Endothelial cell of umbilical vein (primary cell): ENCODE results near the gene FALEC. TPM values are rescaled to one million over a fixed set of nuclear protein-coding genes. Genes with fewer than 3 reads are reported as not detected.

Source experiments
- BruUV-seq: library from RNA; stranded (reverse); fragments of 400-500 nt; replicated peaks from 2 replicates; lab custom pipeline; 2021; lab: Mats Ljungman, UMichigan
- CTCF ChIA-PET: fragments of 300-600, 350-600 bp; sonication (Branson Sonifier 250); formaldehyde crosslinking; loops from one replicate; lab custom pipeline; 2021; ENCODE audit warnings: antibody characterized with exemption, inconsistent platforms; lab: Charles Lee
- POLR2A ChIA-PET: fragments of 300-600, 350-600 bp; sonication (Branson Sonifier 250); formaldehyde crosslinking; loops from one replicate; lab custom pipeline; 2021; ENCODE audit warnings: antibody characterized with exemption, inconsistent platforms; lab: Charles Lee
- DNase-seq: peaks from one replicate; pipeline ENCODE4 v3.0.0-alpha.2; 2011; ENCODE audit warnings: low read depth, low spot score
- FAIRE-seq: peaks from 2 replicates; lab custom pipeline; 2011; peaks lifted over from hg19 to GRCh38; lab: Jason Lieb, UNC
- H2AFZ ChIP-seq: 2 replicates; pipeline ENCODE4 v1.6.0; 2012; ENCODE audit warnings: low read depth, low read length, control low read depth, inconsistent platforms
- H3K27ac ChIP-seq: 2 replicates; pipeline ENCODE4 v1.5.1; 2011; ENCODE audit warnings: low read depth, mild to moderate bottlenecking, control low read depth, low read length, moderate library complexity; ENCODE audit not compliant: insufficient read depth
- H3K27me3 ChIP-seq, 2 experiments: 2 replicates each; pipeline versions ENCODE4 v1.6.0 to v1.6.1; 2011; ENCODE audit warnings: low read length in 2 of 2, mixed read lengths in 1 of 2; ENCODE audit not compliant: control insufficient read depth in 2 of 2, insufficient read depth in 2 of 2
- H3K36me3 ChIP-seq, 2 experiments: 2 replicates in 1 of 2; 3 replicates in 1 of 2; pipeline ENCODE4 v1.5.1; 2011; ENCODE audit warnings: low read length in 2 of 2, mild to moderate bottlenecking in 1 of 2, moderate library complexity in 1 of 2; ENCODE audit not compliant: control insufficient read depth in 2 of 2, insufficient read depth in 2 of 2; ENCODE audit errors: extremely low read depth in 1 of 2
- H3K4me1 ChIP-seq: 3 replicates; pipeline ENCODE4 v1.5.1; 2011; ENCODE audit warnings: mild to moderate bottlenecking, low read length; ENCODE audit not compliant: control insufficient read depth, insufficient read depth; ENCODE audit errors: extremely low read depth
- H3K4me2 ChIP-seq: 2 replicates; pipeline ENCODE4 v1.6.1; 2011; ENCODE audit warnings: low read length, control low read depth, mixed read lengths; ENCODE audit not compliant: insufficient read depth
- H3K4me3 ChIP-seq, 3 experiments: fragments of 200-600 bp in 1 of 3; sonication (generic), shearing (Covaris generic) in 1 of 3; replicated peaks in 1 of 3; 2 replicates each; pipeline ENCODE4 v1.5.1; 2011 to 2016; ENCODE audit warnings: control low read depth in 3 of 3, low read length in 3 of 3, mild to moderate bottlenecking in 2 of 3, inconsistent platforms in 1 of 3, low read depth in 1 of 3, moderate library complexity in 1 of 3; ENCODE audit not compliant: insufficient read depth in 1 of 3
- H3K79me2 ChIP-seq: 2 replicates; pipeline ENCODE4 v1.6.0; 2012; ENCODE audit warnings: low read length, inconsistent platforms; ENCODE audit not compliant: control insufficient read depth, insufficient read depth
- H3K9ac ChIP-seq: replicated peaks from 2 replicates; pipeline ENCODE3; 2011; ENCODE audit warnings: low read length, control low read depth; ENCODE audit not compliant: insufficient read depth; ENCODE audit errors: extremely low read depth
- H3K9me1 ChIP-seq: replicated peaks from 3 replicates; pipeline ENCODE4 v1.6.0; 2011; ENCODE audit warnings: mild to moderate bottlenecking, low read length; ENCODE audit not compliant: control insufficient read depth, insufficient read depth; ENCODE audit errors: extremely low read depth
- H3K9me3 ChIP-seq: replicated peaks from 2 replicates; pipeline ENCODE4 v1.5.1; 2012; ENCODE audit warnings: low read length, inconsistent platforms; ENCODE audit not compliant: control insufficient read depth, insufficient read depth
- H4K20me1 ChIP-seq: replicated peaks from 2 replicates; pipeline ENCODE3; 2011; ENCODE audit warnings: mild to moderate bottlenecking, low read length; ENCODE audit not compliant: control insufficient read depth, insufficient read depth; ENCODE audit errors: extremely low read depth
- EZH2 ChIP-seq: IDR thresholded peaks from 2 replicates; pipeline ENCODE4 v1.6.1; 2012; ENCODE audit warnings: borderline replicate concordance, low read depth, mild to moderate bottlenecking, moderate library complexity, low read length, inconsistent platforms; ENCODE audit not compliant: severe bottlenecking
- FOS ChIP-seq: IDR thresholded peaks from 2 replicates; pipeline ENCODE4 v1.6.1; 2011; ENCODE audit warnings: mild to moderate bottlenecking, low read length, moderate library complexity, borderline replicate concordance; ENCODE audit not compliant: insufficient read depth
- GATA2 ChIP-seq: IDR thresholded peaks from 2 replicates; pipeline ENCODE4 v1.7.0; 2011; ENCODE audit warnings: low read depth, mild to moderate bottlenecking, moderate library complexity, mixed read lengths, low read length; ENCODE audit not compliant: insufficient read length, insufficient read depth
- JUN ChIP-seq: IDR thresholded peaks from 2 replicates; pipeline ENCODE4 v1.6.1; 2011; ENCODE audit warnings: borderline replicate concordance, low read depth; ENCODE audit not compliant: insufficient read length, insufficient read depth
- MYC ChIP-seq: IDR thresholded peaks from one replicate; pipeline ENCODE4 v1.6.1; 2011; ENCODE audit warnings: mild to moderate bottlenecking, low read depth, low read length
- POLR2A ChIP-seq: IDR thresholded peaks from 2 replicates; pipeline ENCODE4 v1.6.1; 2012; ENCODE audit warnings: low read depth, mild to moderate bottlenecking, control low read depth, low read length
- POLR2AphosphoS5 ChIP-seq: IDR thresholded peaks from 2 replicates; pipeline ENCODE4 v1.6.1; 2012; ENCODE audit warnings: low read depth, mild to moderate bottlenecking, control low read depth, low read length, moderate library complexity; ENCODE audit not compliant: insufficient read depth
- dilution Hi-C: fragments of 300-500 bp; cut with MboI; formaldehyde crosslinking; loops from one replicate; pipeline ENCODE4 v1.15.0; 2019; ENCODE audit warnings: low sequenced_read_pairs; ENCODE audit not compliant: extremely low pct_ligation_motif_present
- intact Hi-C: fragments of 100-400 bp; cut with micrococcal nuclease; formaldehyde crosslinking; loops from one replicate; pipeline ENCODE4 v1.10.0; 2022
- polyA plus RNA-seq, 4 experiments: library from polyadenylated mRNA; depleted of rRNA in 3 of 4; stranded (reverse) in 3 of 4; unstranded in 1 of 4; fragments of >200 nt; gene quantifications; 2 replicates each; pipeline versions ENCODE4 v1.2.1 to v1.2.3, GENCODE V29; 2011 to 2012; ENCODE audit warnings: missing spikeins in 1 of 4
- total RNA-seq: library from RNA; stranded (reverse); gene quantifications from 2 replicates; pipeline ENCODE4 v1.2.3, GENCODE V29; 2021
- TF ChIP-seq, protein P1 (sequence below): IDR thresholded peaks from 2 replicates; pipeline ENCODE4 v1.6.1; 2011; ENCODE audit not compliant: insufficient read depth, insufficient read length
- TF ChIP-seq, protein P2 (sequence below), 2 donors: IDR thresholded peaks; 1 replicate in 1 of 2; 2 replicates in 1 of 2; pipeline ENCODE4 v1.5.1; 2011; ENCODE audit warnings: low read length in 2 of 2, mild to moderate bottlenecking in 2 of 2, moderate library complexity in 2 of 2, control low read depth in 1 of 2, inconsistent platforms in 1 of 2, low read depth in 1 of 2; ENCODE audit not compliant: insufficient read depth in 1 of 2; ENCODE audit errors: extremely low read depth in 1 of 2

Gene FALEC
- total and polyA plus RNA-seq, 2 donors (not counting 3 experiments of a cell fraction or from before 2014, with no cell fraction given) = not detected

DNA sequence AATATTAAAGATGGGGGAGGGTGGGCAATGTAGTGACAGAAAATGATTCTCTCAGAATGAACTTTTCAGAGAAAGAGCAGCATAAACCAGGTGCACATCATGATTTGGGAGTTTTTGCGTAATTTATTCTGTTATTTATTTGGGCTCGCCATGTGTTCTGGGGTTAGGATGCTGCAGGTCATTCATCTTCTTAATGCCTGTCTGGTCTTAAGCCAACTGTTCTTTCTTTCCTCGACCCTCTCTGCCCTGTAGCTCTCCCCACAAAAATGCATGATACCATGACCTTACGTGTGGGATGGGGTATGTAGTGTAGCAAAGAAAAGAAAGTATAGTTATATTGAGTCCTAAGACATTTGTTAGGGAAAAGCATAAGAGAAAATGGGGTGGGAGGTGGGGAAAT, 40.7 kb upstream of the FALEC start:
- CTCF ChIA-PET = interaction anchor here (0.6 to 1.2 kb wide), 2 partner anchors 11 to 480 kb away, joined by 3 read pairs; no protein-coding TSS in a partner anchor
- dilution Hi-C loops = no loop called here
- Histone ChIP-seq H2AFZ (no peak overlapping the region), H3K79me2 (no peaks in the 10 kb centered on the region), H3K9ac (no peak overlapping the region), H3K27ac (no peak overlapping the region), H3K9me1 (no peaks in the 10 kb centered on the region), H3K4me1 (peaks cover 8% of the 10 kb centered on the region), H4K20me1 (no peaks in the 10 kb centered on the region), H3K9me3 (no peaks in the 10 kb centered on the region), H3K36me3 (peaks cover 4 to 22% of the 10 kb centered on the region in 2 experiments), H3K4me2 (no peak overlapping the region), H3K27me3 (no peaks in the 10 kb centered on the region), H3K4me3 (no peak overlapping the region)
- intact Hi-C loops = no loop called here
- no TSS peak for BruUV-seq
- FAIRE-seq = no peak
- TF ChIP-seq, protein P1, sequence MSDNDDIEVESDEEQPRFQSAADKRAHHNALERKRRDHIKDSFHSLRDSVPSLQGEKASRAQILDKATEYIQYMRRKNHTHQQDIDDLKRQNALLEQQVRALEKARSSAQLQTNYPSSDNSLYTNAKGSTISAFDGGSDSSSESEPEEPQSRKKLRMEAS = no peak
- TF ChIP-seq FOS (no peak), JUN (no peak), GATA2 (no peak), EZH2 (no peak), POLR2AphosphoS5 (no peak), POLR2A (no peak), MYC (no peak)
- TF ChIP-seq, protein P2, sequence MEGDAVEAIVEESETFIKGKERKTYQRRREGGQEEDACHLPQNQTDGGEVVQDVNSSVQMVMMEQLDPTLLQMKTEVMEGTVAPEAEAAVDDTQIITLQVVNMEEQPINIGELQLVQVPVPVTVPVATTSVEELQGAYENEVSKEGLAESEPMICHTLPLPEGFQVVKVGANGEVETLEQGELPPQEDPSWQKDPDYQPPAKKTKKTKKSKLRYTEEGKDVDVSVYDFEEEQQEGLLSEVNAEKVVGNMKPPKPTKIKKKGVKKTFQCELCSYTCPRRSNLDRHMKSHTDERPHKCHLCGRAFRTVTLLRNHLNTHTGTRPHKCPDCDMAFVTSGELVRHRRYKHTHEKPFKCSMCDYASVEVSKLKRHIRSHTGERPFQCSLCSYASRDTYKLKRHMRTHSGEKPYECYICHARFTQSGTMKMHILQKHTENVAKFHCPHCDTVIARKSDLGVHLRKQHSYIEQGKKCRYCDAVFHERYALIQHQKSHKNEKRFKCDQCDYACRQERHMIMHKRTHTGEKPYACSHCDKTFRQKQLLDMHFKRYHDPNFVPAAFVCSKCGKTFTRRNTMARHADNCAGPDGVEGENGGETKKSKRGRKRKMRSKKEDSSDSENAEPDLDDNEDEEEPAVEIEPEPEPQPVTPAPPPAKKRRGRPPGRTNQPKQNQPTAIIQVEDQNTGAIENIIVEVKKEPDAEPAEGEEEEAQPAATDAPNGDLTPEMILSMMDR (IDR thresholded peaks at IDR 0.05; ENCODE audit: extremely low read depth in 1 of 2, insufficient read depth in 1 of 2, low read depth in 1 of 2, low read length in 2 of 2) = no peak
- no peak for DNase-seq
- POLR2A ChIA-PET = no interaction called here
